Measurements from ENCODE around the gene KAT7. TPM values are rescaled to one million over a fixed set of nuclear protein-coding genes. Genes with fewer than 3 reads are reported as not detected.

The KAT7 gene
- total RNA-seq, 2 donors from 2014 or later: 75.8 to 98.5 TPM

GRCh38 chr17:49862781-49863331 is 74.4 kb downstream of the KAT7 start:
- Mint-ChIP-seq H3K36me3 (no peaks in the 10 kb centered on the region), H3K4me3 (no peak overlapping the region), H3K27me3 (peaks cover 0 to 9% of the 10 kb centered on the region in 2 donors), H3K4me1 (ENCODE audit: low read depth in 2 of 2) (peaks cover 4 to 6% of the 10 kb centered on the region in 2 donors), H3K27ac (no peak overlapping the region), H3K9me3 (no peaks in the 10 kb centered on the region)
- DNase-seq (ENCODE audit: low spot score) (no peak), ATAC-seq (no peak)

DNA sequence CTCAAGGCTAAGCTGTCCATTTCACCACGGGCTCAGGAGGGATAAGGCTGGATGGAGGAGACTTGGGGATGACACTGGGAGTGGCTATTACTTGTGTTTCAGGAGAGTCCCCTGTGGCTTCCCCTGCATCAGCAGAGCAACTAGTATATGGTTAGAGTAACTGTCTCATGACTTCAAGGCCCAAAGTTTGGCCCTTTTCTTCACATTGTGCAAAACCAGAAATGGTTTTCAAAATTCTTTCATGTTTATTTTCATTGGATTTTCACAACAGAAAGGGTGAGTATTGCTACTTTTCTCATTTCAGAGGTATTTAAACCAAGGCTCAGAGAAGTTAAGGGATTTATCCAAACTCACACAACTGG is 77.5 kb downstream of the KAT7 start:
- ATAC-seq (no peak), DNase-seq (ENCODE audit: low spot score) (no peak)
- Mint-ChIP-seq H3K27ac (no peak overlapping the region), H3K27me3 (peaks cover 0 to 11% of the 10 kb centered on the region in 2 donors), H3K36me3 (no peaks in the 10 kb centered on the region), H3K4me1 (ENCODE audit: low read depth in 2 of 2) (peaks cover 3% of the 10 kb centered on the region in 2 donors), H3K9me3 (no peaks in the 10 kb centered on the region), H3K4me3 (no peak overlapping the region)

- H3K4me1 Mint-ChIP-seq (ENCODE audit: low read depth in 2 of 2): no peaks in the 10 kb centered on the region
- H3K27ac Mint-ChIP-seq: no peak overlapping the region
- ATAC-seq (no peak), DNase-seq (ENCODE audit: low spot score) (no peak)
- no peaks in the 10 kb centered on the region for H3K9me3 Mint-ChIP-seq
- H3K4me3 Mint-ChIP-seq: no peak overlapping the region
- H3K27me3 Mint-ChIP-seq: peaks cover 0 to 8% of the 10 kb centered on the region in 2 donors
- no peaks in the 10 kb centered on the region for H3K36me3 Mint-ChIP-seq
These were observed 78.5 kb downstream of the KAT7 start for GRCh38 chr17:49866882-49867413.

DNA sequence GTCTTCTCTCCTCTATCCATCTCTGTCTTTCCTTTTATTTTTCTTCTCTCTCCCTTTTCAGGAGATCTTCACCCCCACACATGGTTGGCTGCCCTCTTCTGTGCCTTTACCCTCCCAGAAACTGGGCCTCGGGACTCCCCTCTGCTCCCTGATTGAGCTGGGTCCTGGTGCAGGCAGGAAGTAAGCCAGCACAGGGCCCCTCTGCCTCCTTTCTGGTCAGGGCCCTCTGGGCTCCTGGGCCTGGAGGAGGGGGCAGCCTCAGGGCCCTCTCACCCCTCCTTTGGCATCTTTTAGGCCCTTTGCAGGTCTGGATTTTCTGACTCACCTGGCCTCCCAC is 80.5 kb downstream of the KAT7 start:
- ATAC-seq: no peak
- no peaks in the 10 kb centered on the region for H3K4me1 Mint-ChIP-seq (ENCODE audit: low read depth in 2 of 2)
- no peak overlapping the region for H3K4me3 Mint-ChIP-seq
- H3K27ac Mint-ChIP-seq: no peak overlapping the region
- no peaks in the 10 kb centered on the region for H3K9me3 Mint-ChIP-seq
- no peak for DNase-seq (ENCODE audit: low spot score)
- H3K27me3 Mint-ChIP-seq: peaks cover 0 to 4% of the 10 kb centered on the region in 2 donors
- no peaks in the 10 kb centered on the region for H3K36me3 Mint-ChIP-seq

DNA sequence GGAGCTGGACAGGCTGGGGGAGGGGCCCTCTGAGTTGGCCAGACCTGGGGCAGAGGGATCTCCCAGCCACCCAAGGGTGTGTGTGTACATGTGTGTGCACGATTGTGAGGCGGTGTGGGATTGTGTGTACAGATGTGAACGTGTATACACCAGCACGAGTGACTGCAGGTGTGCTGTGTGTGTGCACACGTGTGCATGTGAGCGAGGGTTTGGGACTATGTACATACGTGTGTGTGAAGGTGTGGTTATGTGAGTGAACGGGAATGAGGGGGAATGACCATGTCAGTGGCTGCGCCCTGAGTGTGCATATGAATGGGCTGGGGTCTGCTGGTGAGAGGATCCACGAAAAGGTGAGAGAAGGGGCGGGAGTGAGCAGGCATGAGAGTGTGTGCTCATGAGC is 81.8 kb downstream of the KAT7 start:
- no peaks in the 10 kb centered on the region for H3K9me3 Mint-ChIP-seq
- ATAC-seq: peak in 1 of 2 donors; percentile 15
- no peaks in the 10 kb centered on the region for H3K36me3 Mint-ChIP-seq
- no peaks in the 10 kb centered on the region for H3K4me1 Mint-ChIP-seq (ENCODE audit: low read depth in 2 of 2)
- DNase-seq (ENCODE audit: low spot score): no peak
- peaks cover 0 to 6% of the 10 kb centered on the region in 2 donors for H3K27me3 Mint-ChIP-seq
- no peak overlapping the region for H3K27ac Mint-ChIP-seq
- no peak overlapping the region for H3K4me3 Mint-ChIP-seq

DNA sequence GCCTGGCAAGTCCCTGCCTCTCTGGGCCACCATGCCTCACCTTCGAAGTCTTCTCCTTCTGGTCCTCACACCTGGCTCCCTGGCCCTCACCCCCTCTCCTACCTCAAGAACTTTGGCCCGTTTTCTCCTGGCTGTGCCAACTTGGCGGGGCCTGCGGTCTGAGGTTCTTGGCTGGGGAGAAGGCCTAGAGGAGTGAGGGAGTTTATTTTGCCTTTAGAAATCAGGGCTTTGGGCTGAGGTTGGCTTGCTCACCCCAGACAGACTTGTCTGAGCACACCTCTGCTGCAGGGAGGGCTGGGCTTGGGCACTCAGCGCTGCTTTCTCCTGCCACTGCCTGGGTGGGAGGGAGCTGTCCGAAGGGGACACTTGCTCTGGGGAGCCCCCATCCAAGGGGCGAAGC is 82.7 kb downstream of the KAT7 start:
- H3K36me3 Mint-ChIP-seq: no peaks in the 10 kb centered on the region
- H3K27me3 Mint-ChIP-seq: peaks cover 0 to 6% of the 10 kb centered on the region in 2 donors
- ATAC-seq (no peak), DNase-seq (ENCODE audit: low spot score) (no peak)
- no peaks in the 10 kb centered on the region for H3K9me3 Mint-ChIP-seq
- H3K4me3 Mint-ChIP-seq: no peak overlapping the region
- H3K4me1 Mint-ChIP-seq (ENCODE audit: low read depth in 2 of 2): no peaks in the 10 kb centered on the region
- H3K27ac Mint-ChIP-seq: no peak overlapping the region

- no peak for DNase-seq (ENCODE audit: low spot score)
- peaks cover 0 to 10% of the 10 kb centered on the region in 2 donors for H3K27me3 Mint-ChIP-seq
- no peak for ATAC-seq
- no peak overlapping the region for H3K27ac Mint-ChIP-seq
- no peaks in the 10 kb centered on the region for H3K36me3 Mint-ChIP-seq
- no peaks in the 10 kb centered on the region for H3K9me3 Mint-ChIP-seq
- H3K4me3 Mint-ChIP-seq: no peak overlapping the region
- no peaks in the 10 kb centered on the region for H3K4me1 Mint-ChIP-seq (ENCODE audit: low read depth in 2 of 2)
These were observed 84.4 kb downstream of the KAT7 start for GRCh38 chr17:49872754-49873377.

DNA sequence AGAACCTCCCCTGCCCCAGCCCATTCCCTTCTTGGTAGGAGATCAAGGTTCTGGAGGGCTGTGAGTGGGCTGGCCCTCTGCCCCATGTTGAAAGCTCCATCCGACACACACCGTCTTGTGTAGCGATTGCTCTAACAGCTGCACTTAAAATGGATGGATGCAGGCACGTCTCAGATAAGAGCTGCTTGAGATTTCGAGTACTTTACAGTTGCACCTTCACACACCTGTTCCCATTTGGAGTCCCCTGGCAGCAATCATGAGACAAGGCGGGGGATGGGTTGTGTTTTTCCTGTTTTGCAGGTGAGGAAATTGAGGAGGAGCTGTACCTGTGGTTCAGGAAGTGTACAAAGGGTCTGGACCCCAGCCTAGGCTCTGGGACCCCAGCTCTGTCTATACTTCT is 85.0 kb downstream of the KAT7 start:
- Mint-ChIP-seq H3K36me3 (no peaks in the 10 kb centered on the region), H3K9me3 (no peaks in the 10 kb centered on the region), H3K4me3 (no peak overlapping the region), H3K4me1 (ENCODE audit: low read depth in 2 of 2) (no peaks in the 10 kb centered on the region), H3K27me3 (peaks cover 0 to 12% of the 10 kb centered on the region in 2 donors), H3K27ac (no peak overlapping the region)
- DNase-seq (ENCODE audit: low spot score) (no peak), ATAC-seq (no peak)

- H3K4me3 Mint-ChIP-seq: no peak overlapping the region
- peaks cover 0 to 11% of the 10 kb centered on the region in 2 donors for H3K27me3 Mint-ChIP-seq
- no peak for DNase-seq (ENCODE audit: low spot score)
- no peaks in the 10 kb centered on the region for H3K36me3 Mint-ChIP-seq
- no peaks in the 10 kb centered on the region for H3K9me3 Mint-ChIP-seq
- H3K27ac Mint-ChIP-seq: no peak overlapping the region
- no peaks in the 10 kb centered on the region for H3K4me1 Mint-ChIP-seq (ENCODE audit: low read depth in 2 of 2)
- ATAC-seq: no peak
These were observed 85.4 kb downstream of the KAT7 start for GRCh38 chr17:49873926-49874325.

DNA sequence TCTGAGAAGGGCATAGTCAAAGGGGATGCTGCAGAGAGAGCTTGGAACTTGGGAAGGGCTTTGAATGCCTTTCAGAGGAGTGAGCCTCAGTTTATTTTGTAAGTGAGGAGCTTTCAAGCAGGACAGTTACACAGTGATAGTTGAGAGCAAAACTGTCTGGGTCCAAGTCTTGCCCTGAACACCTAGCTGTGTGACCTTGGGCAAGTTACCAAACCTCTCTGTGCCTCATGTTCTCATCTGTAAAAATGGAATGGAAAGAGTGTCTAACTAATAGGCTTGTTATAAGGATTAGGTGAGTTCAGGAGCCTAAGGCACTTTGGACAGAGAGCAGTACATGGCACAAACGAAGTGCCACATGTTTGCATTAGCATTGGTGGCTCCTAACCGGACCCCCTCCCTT is 86.4 kb downstream of the KAT7 start:
- ATAC-seq (no peak), DNase-seq (ENCODE audit: low spot score) (no peak)
- Mint-ChIP-seq H3K27me3 (peaks cover 0 to 18% of the 10 kb centered on the region in 2 donors), H3K4me1 (ENCODE audit: low read depth in 2 of 2) (no peaks in the 10 kb centered on the region), H3K9me3 (no peaks in the 10 kb centered on the region), H3K4me3 (no peak overlapping the region), H3K27ac (no peak overlapping the region), H3K36me3 (no peaks in the 10 kb centered on the region)

DNA sequence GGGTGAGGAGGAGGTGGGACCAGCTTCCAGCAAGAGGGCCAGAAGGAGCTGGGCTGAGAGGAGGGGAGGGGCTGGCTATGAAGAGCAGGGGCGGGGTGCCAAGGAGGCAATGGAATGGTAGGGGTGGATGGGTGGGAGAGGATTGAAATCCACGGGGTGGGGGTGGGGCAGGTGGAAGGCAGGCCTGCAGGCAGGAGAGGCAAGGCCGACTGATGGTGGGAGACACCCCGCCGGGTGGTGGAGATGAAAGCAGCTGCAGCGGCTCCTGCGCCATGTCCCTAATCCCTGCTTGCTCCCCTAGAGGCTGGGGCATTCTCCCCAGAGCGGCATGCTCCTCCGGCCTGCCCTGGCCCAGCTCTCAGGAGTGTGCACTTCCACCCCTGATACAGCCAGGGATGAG is 87.2 kb downstream of the KAT7 start:
- Mint-ChIP-seq H3K4me1 (ENCODE audit: low read depth in 2 of 2) (peaks cover 0 to 4% of the 10 kb centered on the region in 2 donors), H3K4me3 (no peak overlapping the region), H3K9me3 (no peaks in the 10 kb centered on the region), H3K36me3 (no peaks in the 10 kb centered on the region), H3K27me3 (peaks cover 6 to 23% of the 10 kb centered on the region in 2 donors), H3K27ac (no peak overlapping the region)
- no peak for ATAC-seq
- no peak for DNase-seq (ENCODE audit: low spot score)

- Mint-ChIP-seq H3K27me3 (peaks cover 15 to 33% of the 10 kb centered on the region in 2 donors), H3K4me1 (ENCODE audit: low read depth in 2 of 2) (peaks cover 0 to 5% of the 10 kb centered on the region in 2 donors), H3K9me3 (no peaks in the 10 kb centered on the region)
These were observed 90.7 kb downstream of the KAT7 start for GRCh38 chr17:49878931-49879904.

DNA sequence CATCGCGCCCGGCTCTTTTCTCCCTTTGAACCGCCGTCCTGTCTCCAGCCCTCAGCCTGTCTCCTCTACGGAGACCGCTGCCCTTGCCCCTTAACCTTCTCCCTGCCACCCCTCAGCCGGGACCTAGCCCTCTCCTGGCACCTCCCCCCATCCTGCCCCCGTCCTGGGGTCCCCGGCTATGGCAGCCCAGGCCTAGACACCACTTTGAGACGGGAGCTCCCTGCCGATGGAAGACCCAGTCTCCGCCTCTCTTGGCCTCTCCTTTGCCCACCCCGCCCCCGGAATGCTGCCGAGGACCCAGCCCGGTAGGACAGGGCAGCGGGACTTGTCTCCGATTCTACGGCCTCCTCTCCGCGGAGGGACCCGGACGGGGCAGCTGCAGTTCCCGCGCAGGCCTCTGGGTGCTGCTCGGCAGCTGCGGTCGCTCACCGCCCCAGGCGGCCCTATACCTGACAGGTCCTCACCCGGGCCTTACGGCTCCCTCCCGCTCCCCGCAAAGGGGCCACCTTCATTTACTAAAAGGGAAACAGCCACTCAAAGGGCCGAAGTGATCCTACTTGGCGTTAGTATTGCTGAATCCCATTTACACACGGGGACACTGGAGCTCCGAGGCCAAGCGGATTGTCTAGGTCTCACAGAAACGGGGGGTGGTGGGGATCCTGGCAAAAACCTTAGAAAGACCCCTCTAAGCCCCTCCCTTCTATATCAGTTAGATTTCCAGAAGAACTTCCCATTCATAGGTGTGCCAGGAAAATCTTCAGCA is 92.0 kb downstream of the KAT7 start:
- Mint-ChIP-seq H3K4me1 (ENCODE audit: low read depth in 2 of 2) (peaks cover 0 to 5% of the 10 kb centered on the region in 2 donors), H3K27me3 (peaks cover 15 to 33% of the 10 kb centered on the region in 2 donors), H3K4me3 (peak overlapping the region; percentile 32), H3K36me3 (no peaks in the 10 kb centered on the region), H3K27ac (no peak overlapping the region), H3K9me3 (no peaks in the 10 kb centered on the region)
- DNase-seq (ENCODE audit: low spot score): peak; percentile 81
- ATAC-seq: peak; percentile 84 to 89

More at GRCh38 chr17:49878931-49879904, 90.7 kb downstream of the KAT7 start:
- DNase-seq (ENCODE audit: low spot score) (no peak), ATAC-seq (no peak)
- Mint-ChIP-seq H3K27ac (no peak overlapping the region), H3K36me3 (no peaks in the 10 kb centered on the region), H3K4me3 (no peak overlapping the region)
